Adipose tissue (tissue), 3 donors: ENCODE results near the gene THBS4. TPM values are rescaled to one million over a fixed set of nuclear protein-coding genes. Genes with fewer than 3 reads are reported as not detected.
A peak's percentile ranks its signal among the peaks of the same experiment; 100 is the strongest.

ENCODE experiments used
- H3K27ac ChIP-seq: one replicate; pipeline ENCODE4 v1.5.1; 2013; ENCODE audit warnings: low read depth, low read length
- WGBS, 3 donors: extraction: QIAGEN DNeasy Blood & Tissue Kit; methylation state at CpG; one replicate each; pipeline ENCODE4 v1.1.7; 2013; 5-methylcytosine and 5-hydroxymethylcytosine counted together
- polyA plus RNA-seq, 3 donors: library from polyadenylated mRNA; stranded (reverse); fragments of 200-250 nt; gene quantifications; one replicate each; pipeline ENCODE4 v1.2.3, GENCODE V29; 2013
- donor health status: healthy with polysubstance abuse.
- donor health status: Bipolar disorder and iron deficiency.
- donor health status: healthy.

The THBS4 gene
- polyA plus RNA-seq, 3 donors: 5.3 to 35.2 (median 25.1) TPM

DNA sequence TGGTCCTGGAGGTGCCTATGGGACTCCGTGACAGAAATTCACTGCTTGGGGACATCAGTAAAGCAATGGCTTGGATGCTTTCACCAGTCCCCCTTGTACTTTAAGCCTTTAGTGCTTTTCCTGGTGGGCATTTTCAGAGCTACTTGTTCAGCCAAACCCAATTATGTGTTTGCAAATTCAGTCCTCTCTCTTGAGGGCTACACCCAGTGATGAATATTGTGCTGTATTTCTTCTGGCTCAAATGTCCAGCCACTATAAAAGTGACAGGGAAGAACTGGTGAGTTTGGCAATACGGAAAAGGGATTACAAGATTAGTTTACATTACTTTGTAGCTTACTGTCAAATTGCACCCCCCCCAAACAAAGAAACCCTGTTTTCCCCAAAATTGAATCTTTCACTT lies 4.5 kb downstream of the THBS4 start:
- no peak overlapping the region for H3K27ac ChIP-seq
- 71 to 74% (median 72%) methylated on average over 2 of the region's 2 CpGs for WGBS, 3 donors

DNA sequence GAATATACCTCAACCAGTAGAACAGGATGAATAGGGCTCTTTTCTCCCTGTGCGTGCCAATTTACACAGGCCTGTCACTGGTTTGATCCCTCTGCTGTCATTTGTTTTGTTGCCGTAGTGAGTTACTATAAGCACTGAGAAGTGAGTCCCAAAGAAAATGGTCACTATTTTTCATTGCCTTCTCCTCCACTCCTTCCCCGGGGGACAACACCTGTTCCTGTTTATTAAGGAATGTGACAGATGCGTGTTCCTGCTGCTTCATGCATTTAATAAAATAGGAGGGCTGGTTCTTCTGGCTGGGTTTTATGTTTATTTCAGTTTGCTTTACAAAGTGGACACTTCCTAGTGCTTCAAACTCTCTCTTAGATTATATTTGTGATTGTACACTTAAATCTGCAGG lies 6.4 kb downstream of the THBS4 start:
- 60 to 81% (median 73%) methylated on average over 4 of the region's 4 CpGs for WGBS, 3 donors
- no peak overlapping the region for H3K27ac ChIP-seq

DNA sequence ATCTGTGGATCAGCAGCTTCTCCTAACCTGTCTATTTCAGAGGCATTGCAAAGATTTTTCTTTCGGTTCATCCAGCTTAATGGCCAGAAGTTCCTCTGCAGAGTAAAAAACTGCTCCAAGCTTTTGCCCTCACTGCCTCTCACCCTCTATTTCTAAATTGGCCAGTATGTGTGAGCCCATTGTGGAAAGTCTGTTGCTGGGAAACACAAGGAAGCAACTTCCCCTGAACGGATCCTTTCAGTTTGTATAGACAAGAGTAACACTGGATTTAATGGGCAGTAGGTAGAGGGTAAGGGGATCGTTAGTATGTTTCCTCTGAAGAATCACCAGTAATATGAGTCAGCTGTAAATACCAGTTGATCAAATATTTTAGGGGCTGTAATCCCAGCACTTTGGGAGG lies 7.2 kb downstream of the THBS4 start:
- 57 to 68% (median 67%) methylated on average over 3 of the region's 3 CpGs for WGBS, 3 donors
- H3K27ac ChIP-seq: no peak overlapping the region

DNA sequence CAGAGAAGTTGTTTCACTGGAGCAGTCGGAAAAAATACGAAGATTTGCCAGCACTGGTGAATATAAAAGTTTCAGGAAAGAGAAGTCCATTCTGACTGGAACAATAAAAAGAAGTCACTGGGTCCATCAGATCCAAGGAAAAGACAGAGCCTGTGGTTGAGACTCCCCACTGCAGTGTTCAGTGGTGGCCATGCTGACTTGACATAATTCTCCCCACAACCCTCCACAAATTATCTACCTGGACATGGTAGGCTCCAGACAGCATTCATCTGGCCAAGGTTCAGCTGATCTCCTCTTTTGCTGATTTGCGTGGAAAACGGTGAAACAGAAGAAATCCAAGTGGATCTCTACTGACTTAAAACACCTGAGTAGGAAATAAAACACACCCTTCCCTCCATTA lies 8.0 kb downstream of the THBS4 start:
- 84 to 94% (median 92%) methylated on average over 4 of the region's 4 CpGs for WGBS, 3 donors
- H3K27ac ChIP-seq: no peak overlapping the region

DNA sequence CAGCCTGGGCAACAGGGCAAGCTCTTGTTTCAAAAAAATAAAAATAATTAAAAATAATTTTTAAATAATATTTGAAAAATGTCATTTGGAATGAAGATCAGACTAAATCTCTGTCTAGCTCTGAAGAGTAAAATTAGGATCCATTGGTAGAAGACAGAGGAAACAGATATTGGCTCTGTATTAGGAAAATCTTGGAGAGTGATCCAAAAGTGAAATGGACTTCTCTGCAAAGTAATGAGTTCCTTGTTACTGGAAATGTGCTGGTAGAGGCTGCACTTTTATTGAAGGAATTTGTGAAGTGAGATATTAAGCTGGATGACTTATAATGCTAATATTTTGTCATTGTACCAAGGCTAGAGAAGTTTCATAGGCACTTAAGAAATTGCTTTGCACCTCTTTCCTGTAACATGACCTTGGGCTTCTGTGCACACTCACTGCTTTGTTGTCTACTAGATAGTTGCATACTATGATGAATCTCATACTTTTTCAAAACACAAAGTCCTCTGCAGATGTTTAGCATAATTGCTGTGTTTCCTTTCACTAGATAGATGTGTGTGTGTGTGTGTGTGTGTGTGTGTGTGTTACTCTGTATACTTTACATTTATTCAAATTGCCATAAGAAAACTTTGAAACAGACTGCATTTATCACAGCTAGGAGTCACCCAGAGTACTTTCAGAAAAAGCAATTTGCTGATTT lies 13.1 kb downstream of the THBS4 start:
- no peak overlapping the region for H3K27ac ChIP-seq

DNA sequence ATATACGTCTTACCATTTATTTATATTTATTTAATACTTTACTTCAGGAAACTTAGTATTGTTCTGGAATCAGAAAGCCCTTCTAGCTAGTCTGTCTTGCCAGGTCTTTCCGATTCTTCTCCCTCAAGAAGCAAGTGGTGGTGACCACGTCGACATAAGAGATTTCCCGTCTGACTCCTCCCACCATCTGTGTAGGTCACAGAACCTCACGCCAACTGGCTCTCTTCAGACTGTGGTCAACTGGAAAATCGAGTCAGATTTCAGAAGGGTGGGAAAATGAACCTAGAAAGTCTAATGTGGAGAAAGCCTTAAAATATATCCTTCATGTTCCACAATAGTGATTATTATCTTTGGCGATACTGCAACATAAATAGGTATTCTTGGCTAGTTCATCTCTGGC lies 17.3 kb downstream of the THBS4 start:
- H3K27ac ChIP-seq: no peak overlapping the region
- WGBS, 3 donors: 86 to 90% (median 87%) methylated on average over 8 of the region's 8 CpGs

DNA sequence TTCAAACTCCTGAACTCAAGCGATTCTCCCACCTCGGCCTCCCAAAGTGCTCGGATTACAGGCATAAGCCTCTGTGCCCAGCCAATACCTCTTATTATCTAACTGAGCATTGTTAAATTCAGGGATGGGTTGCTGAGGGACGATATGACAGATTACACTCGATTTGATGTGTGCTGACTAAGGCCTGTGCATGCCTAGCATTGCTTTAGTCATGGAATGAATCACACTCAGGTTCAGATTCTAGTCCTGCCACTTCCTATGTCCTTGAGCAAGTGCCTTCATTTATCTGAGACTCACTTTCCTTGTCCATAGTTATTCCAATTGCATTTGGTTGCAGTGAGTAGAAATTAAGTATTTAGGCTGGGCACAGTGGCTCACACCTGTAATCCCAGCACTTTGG lies 19.5 kb downstream of the THBS4 start:
- WGBS, 3 donors: 92 to 96% (median 92%) methylated on average over 5 of the region's 5 CpGs

DNA sequence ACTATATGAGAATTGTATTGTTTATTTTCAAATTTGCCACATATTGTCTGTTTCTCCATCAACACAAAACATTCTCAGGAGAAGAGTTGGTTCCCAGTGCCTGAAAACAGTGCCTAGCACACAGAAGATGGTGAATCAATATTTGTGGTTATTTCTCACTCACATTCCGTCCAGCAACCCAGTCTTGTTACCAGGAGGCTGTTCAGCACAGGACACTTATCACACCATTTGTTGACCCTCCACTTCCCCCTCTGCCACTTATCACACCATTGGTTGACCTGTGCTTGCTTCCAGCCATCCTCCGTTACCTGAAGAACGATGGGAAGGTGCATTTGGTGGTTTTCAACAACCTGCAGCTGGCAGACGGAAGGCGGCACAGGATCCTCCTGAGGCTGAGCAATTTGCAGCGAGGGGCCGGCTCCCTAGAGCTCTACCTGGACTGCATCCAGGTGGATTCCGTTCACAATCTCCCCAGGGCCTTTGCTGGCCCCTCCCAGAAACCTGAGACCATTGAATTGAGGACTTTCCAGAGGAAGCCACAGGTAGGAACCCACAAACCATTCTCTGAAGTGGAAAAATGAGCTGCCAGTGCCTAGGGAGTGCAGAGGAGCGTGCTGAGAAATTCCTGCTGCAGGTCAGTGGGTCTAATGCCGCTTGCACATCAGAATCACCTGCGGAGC lies 20.5 kb downstream of the THBS4 start:
- no peak overlapping the region for H3K27ac ChIP-seq
- 31 to 71% (median 60%) methylated on average over 11 of the region's 11 CpGs for WGBS, 3 donors

More for the DNA sequence above, 19.5 kb downstream of the THBS4 start:
- H3K27ac ChIP-seq: no peak overlapping the region

DNA sequence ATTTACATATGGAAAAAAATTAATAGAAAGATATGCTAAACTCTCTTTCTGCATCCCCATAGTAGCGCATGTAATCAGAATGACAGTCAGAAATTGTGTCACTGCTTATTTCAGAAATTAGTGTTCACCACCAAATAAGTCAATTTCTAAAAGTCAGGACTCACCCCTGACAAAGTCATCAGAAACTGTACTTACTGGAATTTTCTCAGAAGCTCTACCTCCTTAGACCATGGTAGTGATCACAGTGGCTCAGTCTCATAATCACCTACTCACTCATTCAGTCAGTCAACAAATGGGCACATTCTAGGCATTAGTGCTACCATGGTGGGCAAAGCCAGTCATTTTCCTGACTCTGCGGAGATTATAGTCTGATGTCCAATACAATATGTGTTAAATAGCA lies 22.0 kb downstream of the THBS4 start:
- H3K27ac ChIP-seq: no peak overlapping the region
- 93 to 96% (median 96%) methylated on average over 2 of the region's 2 CpGs for whole genome bisulfite sequencing, 3 donors

DNA sequence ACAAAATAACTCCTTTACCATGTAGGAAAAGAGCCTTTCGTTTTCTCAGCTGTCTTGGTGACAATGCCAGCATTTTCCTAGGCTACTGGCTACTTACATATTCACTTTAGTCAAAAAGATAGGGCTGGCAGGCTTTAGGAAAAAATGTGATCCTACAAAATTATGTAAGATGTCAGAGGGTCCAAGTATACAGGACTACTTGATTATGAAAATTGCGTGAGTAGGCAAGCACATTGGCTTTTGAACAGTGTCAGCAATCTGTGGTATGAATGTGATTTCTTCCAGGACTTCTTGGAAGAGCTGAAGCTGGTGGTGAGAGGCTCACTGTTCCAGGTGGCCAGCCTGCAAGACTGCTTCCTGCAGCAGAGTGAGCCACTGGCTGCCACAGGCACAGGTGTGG lies 22.8 kb downstream of the THBS4 start:
- H3K27ac ChIP-seq: no peak overlapping the region
- WGBS, 3 donors: 84 to 91% (median 88%) methylated on average over 2 of the region's 2 CpGs

DNA sequence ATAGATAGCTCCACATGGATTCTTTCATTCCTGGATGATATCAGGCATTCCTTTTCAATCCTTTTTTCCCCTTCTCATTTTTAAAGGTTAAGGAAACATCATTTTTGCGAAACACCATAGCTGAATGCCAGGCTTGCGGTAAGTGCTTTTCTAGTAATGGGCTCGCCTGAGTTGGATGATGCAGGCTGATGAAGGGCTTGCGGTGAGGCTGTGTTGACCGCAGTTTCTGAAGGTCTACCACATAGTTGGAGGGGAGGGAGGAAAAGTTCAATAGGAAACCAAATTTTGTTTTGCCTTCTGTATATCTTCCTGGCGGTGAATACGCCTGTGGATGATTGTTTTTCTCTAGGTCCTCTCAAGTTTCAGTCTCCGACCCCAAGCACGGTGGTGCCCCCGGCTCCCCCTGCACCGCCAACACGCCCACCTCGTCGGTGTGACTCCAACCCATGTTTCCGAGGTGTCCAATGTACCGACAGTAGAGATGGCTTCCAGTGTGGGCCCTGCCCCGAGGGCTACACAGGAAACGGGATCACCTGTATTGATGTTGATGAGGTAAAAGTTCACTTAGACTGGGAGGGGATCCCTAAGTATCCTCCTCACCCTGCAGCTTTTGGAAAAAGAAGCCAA lies 24.3 kb downstream of the THBS4 start:
- no peak overlapping the region for H3K27ac ChIP-seq
- WGBS, 3 donors: 94 to 95% (median 95%) methylated on average over 18 of the region's 18 CpGs

DNA sequence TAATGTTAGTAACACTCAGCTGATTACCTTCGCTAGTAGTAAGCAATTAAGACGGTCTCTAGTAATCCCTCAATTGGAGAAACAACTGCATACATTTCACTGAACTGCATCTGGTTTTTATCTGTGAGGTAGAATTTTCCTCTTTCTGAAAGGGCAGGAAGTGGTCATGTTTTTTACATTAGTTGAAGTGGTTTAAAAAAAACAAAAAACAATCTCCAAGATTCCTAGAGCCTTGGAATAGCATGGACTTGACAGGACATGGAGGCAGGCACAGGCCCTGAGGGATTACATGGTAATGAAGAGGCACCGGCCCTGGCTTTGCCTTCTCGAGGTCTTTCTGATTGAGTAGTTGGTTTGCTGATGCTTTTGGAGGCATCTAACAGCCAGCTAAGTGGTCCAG lies 25.8 kb downstream of the THBS4 start:
- no peak overlapping the region for H3K27ac ChIP-seq
- 50 to 81% (median 66%) methylated on average over 4 of the region's 4 CpGs for WGBS, 3 donors

DNA sequence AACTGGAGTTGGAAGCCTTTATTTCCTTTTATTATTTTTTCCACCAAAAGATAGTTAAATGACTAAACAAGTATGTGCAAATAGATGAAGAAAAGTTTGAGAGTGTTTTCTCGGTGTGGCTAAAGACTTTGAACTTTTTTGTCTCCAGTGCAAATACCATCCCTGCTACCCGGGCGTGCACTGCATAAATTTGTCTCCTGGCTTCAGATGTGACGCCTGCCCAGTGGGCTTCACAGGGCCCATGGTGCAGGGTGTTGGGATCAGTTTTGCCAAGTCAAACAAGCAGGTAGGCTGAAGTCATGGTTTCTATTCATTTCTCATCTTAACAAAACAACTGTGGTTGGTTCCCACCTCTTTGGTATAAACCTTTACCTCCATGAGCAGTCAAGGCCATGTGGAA lies 26.4 kb downstream of the THBS4 start:
- WGBS, 3 donors: 83 to 91% (median 88%) methylated on average over 4 of the region's 4 CpGs
- no peak overlapping the region for H3K27ac ChIP-seq

DNA sequence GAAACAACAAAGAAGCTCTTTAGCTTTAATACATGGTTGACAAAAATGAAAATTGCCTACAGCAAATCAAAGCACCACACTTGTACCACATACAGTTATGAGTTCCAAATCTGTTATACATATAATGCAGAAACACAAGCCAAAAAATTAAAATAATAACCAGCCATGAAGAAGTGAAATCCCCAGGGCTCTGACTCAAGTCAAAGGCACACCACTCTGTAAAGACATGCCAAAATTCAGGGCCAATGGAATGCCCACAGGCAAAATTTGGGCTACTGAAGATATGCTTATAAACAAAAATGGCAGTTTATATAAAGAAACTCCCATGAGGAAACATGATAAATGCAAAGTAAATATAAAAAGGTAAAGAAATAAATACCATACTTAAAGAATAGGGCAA lies 29.0 kb downstream of the THBS4 start:
- H3K27ac ChIP-seq: no peak overlapping the region

DNA sequence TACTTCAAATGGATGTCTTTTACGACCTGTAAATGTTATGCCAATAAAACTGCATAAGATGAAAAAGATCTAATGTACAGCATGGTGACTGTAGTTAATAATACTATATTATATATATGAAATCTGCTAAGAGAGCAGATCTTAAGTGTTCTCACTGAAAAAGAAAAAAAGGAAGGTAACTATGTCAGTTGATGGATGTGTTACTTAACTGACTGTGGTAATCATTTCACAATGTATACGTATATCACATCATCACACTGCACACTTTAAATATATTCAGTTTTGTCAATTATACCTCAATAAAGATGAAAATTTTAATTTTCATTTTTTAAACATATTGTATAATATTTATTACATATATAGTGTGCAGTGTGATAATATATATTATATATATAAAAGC lies 31.9 kb downstream of the THBS4 start:
- H3K27ac ChIP-seq: no peak overlapping the region
- WGBS, 3 donors: 67 to 81% (median 74%) methylated on average over 2 of the region's 2 CpGs

DNA sequence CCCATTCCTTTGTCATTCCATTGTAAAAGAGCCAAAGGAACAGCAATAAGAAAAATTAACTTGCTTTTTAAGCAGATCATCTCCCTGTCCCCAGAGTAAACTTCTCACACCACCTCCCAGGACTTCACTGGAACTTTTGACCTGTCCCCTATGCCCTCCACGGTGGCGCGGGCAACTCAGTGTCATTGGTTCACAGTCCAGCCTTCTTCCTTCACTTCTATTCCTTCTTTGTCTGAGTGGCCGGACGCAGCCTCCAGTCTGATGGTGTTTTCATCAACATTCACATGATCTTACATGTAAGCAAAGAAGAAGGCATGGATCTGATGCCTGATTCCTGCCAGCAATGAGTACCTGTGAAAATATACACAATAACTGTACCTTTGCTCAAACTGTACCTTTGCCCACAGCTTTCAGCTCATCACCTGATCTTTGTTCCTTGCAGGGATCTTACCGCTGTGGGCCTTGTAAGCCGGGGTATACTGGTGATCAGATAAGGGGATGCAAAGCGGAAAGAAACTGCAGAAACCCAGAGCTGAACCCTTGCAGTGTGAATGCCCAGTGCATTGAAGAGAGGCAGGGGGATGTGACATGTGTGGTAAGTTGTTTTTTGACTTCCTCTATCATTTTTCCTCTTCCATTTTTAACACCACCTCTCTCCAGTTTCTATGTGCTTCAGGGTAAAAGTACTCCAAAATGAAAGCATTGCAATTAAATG lies 32.5 kb downstream of the THBS4 start:
- H3K27ac ChIP-seq: no peak overlapping the region
- 81 to 95% (median 86%) methylated on average over 8 of the region's 8 CpGs for WGBS, 3 donors

DNA sequence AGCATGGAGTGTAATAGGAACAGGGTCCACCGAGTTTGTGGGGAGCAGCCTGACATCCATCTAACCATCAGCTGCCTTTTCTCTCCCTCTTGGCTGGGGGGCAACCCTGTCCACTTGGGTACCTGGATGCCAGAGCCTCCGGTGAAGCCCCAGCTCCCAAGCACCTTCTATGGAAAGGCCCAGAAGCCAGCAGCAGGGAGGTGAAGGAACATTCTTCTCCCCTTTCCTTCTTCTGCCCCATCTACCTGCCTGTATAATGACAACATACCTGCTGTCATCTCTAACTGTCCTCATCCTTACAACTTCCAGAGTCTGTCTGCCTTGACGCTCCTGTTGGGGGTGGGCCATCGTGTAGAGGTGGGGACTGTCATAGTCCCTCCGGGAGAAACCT lies 33.1 kb downstream of the THBS4 start:
- 91 to 97% (median 96%) methylated on average over 5 of the region's 5 CpGs for WGBS, 3 donors
- H3K27ac ChIP-seq: no peak overlapping the region

DNA sequence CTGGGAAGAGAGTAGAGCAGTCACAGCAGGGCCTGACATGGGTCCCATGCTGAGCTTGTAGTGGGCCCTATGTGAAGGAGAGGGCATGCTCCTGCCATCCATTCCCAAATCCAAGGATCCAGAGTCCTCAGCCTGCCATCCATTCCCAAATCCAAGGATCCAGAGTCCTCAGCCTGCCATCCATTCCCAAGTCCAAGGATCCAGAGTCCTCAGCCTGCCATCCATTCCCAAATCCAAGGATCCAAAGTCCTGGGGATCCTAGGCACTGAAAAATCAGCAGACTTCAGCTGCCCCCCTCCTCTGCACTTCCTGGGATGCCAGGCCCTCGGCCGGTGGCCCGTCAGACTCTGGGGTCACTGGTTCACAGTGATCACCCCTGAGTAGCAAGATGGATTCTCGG lies 33.6 kb downstream of the THBS4 start:
- no peak overlapping the region for H3K27ac ChIP-seq
- 79 to 92% (median 82%) methylated on average over 4 of the region's 4 CpGs for WGBS, 3 donors

DNA sequence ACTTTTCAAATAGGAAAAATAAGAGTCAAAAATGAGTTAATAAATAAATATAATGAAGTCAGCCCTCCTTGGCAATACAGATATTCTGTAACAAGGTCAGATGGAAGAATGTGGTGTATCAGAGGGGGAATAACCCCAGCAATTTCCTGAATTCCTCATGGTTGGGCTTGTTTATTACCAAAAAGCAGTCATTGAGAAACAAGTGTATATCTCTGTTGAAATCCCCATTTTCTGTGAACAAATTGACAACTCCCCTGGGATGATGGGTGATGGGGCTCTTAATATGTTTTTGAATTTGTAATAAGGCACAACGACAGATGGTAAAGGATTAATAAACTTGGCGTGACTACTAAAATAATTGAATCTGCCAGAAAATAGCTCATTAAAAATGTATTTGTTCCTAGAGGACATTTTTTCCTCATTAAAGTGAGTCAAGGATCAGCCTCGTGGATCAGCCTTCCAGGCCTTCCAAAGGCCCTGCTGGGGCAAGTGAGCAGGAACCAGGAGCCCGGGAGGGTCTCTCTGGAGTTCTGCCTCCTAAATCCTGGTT lies 34.2 kb downstream of the THBS4 start:
- WGBS, 3 donors: 36 to 69% (median 37%) methylated on average over 4 of the region's 4 CpGs
- H3K27ac ChIP-seq: peak overlapping the region; percentile 25
